MM.1S (cell line): ENCODE data around the gene TMEM267.

Experiments
- CTCF ChIP-seq: fragments of 300-600 bp; sonication (generic); IDR thresholded peaks from 2 replicates; pipeline ENCODE4 v1.5.1; 2016; ENCODE audit warnings: antibody characterized with exemption, low read length, mixed read lengths
- EZH2 ChIP-seq: fragments of 300-600 bp; sonication (generic); optimal IDR thresholded peaks from 2 replicates; pipeline ENCODE3; 2017; ENCODE audit warnings: low read depth, mild to moderate bottlenecking, antibody characterized with exemption, low read length, mixed read lengths
- EZH2phosphoT487 ChIP-seq: fragments of 300-600 bp; sonication (generic); IDR thresholded peaks from 2 replicates; pipeline ENCODE4 v1.6.1; 2018; ENCODE audit warnings: antibody characterized with exemption, low read length

GRCh38 chr5:43467100-43467499, 16.6 kb downstream of the TMEM267 start:
- TF ChIP-seq CTCF (no peak), EZH2phosphoT487 (no peak), EZH2 (no peak)
